Right lung (tissue), 10 donors: Measurements from ENCODE around the gene NR1D2. TPM values are rescaled to one million over a fixed set of nuclear protein-coding genes. Genes with fewer than 3 reads are reported as not detected.
A peak's percentile ranks its signal among the peaks of the same experiment; 100 is the strongest.
"Not testable (repeated sequence)": the region's sequence is repeated elsewhere in the genome, so short reads cannot be mapped to it uniquely, and the experiment has no call there.

Source experiments
- DNase-seq, 2 donors: peaks; one replicate each; pipeline ENCODE4 v3.0.0-alpha.2; 2013
- long read RNA-seq, 8 donors: transcript quantifications; one replicate each; lab custom pipeline, GENCODE V29; 2026
- polyA plus RNA-seq, 5 donors: library from polyadenylated mRNA; unstranded; fragments of 120-200 nt; gene quantifications; one replicate each; pipeline versions ENCODE4 v1.2.1 to v1.2.3, GENCODE V29; 2013; ENCODE audit warnings: inconsistent platforms in 1 of 5, low replicate concordance in 1 of 5; ENCODE audit not compliant: insufficient read length in 5 of 5, insufficient read depth in 1 of 5

The NR1D2 gene
- 10 to 100 TPM; 22.3 to 50.2 (median 38.9) TPM for polyA plus RNA-seq
- long read RNA-seq, donor 1, full-length matches to known transcripts: 14 of 14 reads
- long read RNA-seq, donor 1, partial matches to known transcripts: 0 of 14 reads
- long read RNA-seq, donor 1, other reads (novel, unspliced or antisense): 0 of 14 reads
- long read RNA-seq, donor 2, full-length matches to known transcripts: 4 of 4 reads
- long read RNA-seq, donor 2, partial matches to known transcripts: 0 of 4 reads
- long read RNA-seq, donor 2, other reads (novel, unspliced or antisense): 0 of 4 reads
- long read RNA-seq, donor 3, full-length matches to known transcripts: 6 of 15 reads
- long read RNA-seq, donor 3, partial matches to known transcripts: 9 of 15 reads
- long read RNA-seq, donor 3, other reads (novel, unspliced or antisense): 0 of 15 reads
- long read RNA-seq, donor 4, full-length matches to known transcripts: 7 of 7 reads
- long read RNA-seq, donor 4, partial matches to known transcripts: 0 of 7 reads
- long read RNA-seq, donor 4, other reads (novel, unspliced or antisense): 0 of 7 reads
- long read RNA-seq, donor 5, full-length matches to known transcripts: 8 of 15 reads
- long read RNA-seq, donor 5, partial matches to known transcripts: 7 of 15 reads
- long read RNA-seq, donor 5, other reads (novel, unspliced or antisense): 0 of 15 reads
- long read RNA-seq, donor 6, full-length matches to known transcripts: 7 of 7 reads
- long read RNA-seq, donor 6, partial matches to known transcripts: 0 of 7 reads
- long read RNA-seq, donor 6, other reads (novel, unspliced or antisense): 0 of 7 reads
- long read RNA-seq, donor 7, full-length matches to known transcripts: 5 of 5 reads
- long read RNA-seq, donor 7, partial matches to known transcripts: 0 of 5 reads
- long read RNA-seq, donor 7, other reads (novel, unspliced or antisense): 0 of 5 reads
- long read RNA-seq, donor 8, full-length matches to known transcripts: 6 of 6 reads
- long read RNA-seq, donor 8, partial matches to known transcripts: 0 of 6 reads
- long read RNA-seq, donor 8, other reads (novel, unspliced or antisense): 0 of 6 reads

GRCh38 chr3:23944861-23945662, at the start of gene NR1D2:
Gene NR1D2 (plus strand): TSS chr3:23945286. CDS start chr3:23945579, 293 bp downstream.
- peak; percentile 83 for DNase-seq

DNA sequence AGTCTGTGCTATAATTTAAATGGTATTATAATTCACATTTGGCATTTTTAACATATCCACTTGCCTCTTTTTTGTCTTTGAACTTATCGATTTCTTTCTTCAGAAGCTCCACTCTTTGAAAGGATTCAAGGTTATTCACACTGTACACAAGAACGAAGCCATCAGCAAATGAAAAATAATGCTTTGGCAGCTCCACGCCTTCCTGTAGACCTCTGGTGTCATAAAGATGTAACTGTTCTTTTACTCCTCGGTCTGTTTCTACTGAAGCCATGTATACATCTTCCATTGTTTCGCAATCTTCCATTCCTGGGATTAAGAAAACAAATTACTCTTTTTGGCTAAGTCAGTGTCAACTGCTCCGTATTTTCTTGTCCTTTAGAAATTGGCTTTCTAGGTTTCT, 44.3 kb upstream of the NR1D2 start:
- DNase-seq: no peak

DNA sequence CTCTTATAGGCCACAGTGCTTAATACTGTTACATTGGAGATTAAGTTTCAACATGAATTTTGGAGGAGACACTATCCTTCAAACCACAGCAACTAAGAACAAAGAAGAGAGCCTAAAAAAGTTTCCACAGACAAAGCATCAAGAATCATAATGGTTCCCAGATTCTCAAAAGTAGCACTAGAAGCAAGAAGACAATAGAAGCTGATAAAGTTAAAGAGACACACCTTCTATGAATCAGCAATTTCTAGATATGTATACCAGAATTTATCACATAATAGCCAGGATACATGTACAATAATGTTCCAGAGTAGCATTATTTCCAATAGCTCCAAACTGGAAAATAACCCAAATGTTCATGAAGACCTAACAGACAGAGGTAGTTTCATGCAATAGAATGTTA, 40.5 kb upstream of the NR1D2 start:
- no peak for DNase-seq

- no peak for DNase-seq
Observed at GRCh38 chr3:23909341-23909740, 35.7 kb upstream of the NR1D2 start.

DNA sequence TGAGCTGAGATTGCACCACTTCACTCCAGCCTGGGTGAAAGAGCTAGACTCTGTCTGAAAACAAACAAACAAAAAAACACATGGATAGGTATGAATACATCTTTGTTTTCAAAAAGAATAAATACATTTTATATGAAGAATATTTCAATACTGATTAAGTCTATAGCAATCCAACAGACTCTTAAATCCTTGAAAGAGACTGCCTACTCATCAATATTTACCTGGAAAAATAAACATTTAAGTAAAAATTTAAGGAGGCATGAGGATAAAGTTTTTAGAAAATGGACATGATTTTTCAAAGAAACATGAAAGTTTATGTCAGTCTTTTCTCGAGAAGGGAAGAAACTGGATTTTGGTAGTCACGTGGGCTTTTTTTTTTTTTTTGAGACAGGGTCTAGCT, 33.7 kb upstream of the NR1D2 start:
- no peak for DNase-seq

GRCh38 chr3:23912335-23912734, 32.8 kb upstream of the NR1D2 start:
- not testable (repeated sequence) for DNase-seq

DNA sequence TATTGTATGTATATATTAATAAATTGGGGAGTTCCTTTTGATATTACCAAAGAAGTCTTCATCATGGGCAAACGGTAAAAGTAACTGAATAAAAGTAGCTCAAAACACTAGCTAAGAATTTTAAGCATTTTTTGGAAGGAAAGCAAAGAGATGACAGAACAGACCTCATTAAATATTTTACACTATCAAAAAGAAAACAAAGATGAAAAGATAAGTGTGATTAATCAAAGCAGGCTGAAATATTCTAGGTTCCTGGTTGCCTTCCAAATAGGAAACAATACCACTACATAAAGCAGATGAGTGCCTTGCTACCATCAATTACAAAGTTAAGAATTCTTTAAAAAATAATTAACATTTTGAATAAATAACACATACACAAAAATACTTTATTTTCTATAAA, 31.9 kb upstream of the NR1D2 start:
- DNase-seq: no peak

- DNase-seq: no peak
Observed at GRCh38 chr3:23913873-23914743, 31.0 kb upstream of the NR1D2 start.

GRCh38 chr3:23915537-23916108, 29.5 kb upstream of the NR1D2 start:
- DNase-seq: no peak

GRCh38 chr3:23916152-23916885, 28.8 kb upstream of the NR1D2 start:
- peak in 1 of 2 donors; percentile 19 for DNase-seq

- peak; percentile 96 to 97 for DNase-seq
Observed at GRCh38 chr3:23916886-23917678, 28.0 kb upstream of the NR1D2 start, which contains the start of the genes NKIRAS1 and RPL15. Gene NKIRAS1 (minus strand): TSS chr3:23916990. CDS start chr3:23910904, 6,086 bp downstream. Gene RPL15 (plus strand): TSS chr3:23917132. CDS start chr3:23917860, 728 bp downstream.

DNA sequence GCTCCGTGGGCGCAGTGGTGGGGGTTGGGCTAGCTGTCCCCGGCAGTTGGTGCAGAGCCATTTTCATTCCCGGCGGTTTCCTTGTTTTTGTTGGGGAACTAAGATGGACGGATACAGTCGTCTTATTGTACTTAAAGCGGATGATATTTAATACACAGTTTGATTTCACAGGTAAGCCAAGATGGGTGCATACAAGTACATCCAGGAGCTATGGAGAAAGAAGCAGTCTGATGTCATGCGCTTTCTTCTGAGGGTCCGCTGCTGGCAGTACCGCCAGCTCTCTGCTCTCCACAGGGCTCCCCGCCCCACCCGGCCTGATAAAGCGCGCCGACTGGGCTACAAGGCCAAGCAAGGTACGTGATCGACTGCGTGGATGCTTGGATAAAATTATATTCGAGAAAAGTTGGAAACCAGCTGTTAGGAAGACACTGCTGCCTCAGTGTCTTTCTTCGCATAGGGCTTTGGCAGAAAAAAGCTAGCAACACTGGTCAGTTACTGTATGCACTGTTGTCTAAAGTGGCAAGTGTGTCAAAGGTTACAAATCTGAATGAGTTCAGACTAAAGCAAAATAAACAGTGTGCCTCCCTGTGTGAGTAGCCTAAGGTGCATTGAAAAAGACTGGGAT, 27.3 kb upstream of the NR1D2 start:
- not testable (repeated sequence) for DNase-seq

DNA sequence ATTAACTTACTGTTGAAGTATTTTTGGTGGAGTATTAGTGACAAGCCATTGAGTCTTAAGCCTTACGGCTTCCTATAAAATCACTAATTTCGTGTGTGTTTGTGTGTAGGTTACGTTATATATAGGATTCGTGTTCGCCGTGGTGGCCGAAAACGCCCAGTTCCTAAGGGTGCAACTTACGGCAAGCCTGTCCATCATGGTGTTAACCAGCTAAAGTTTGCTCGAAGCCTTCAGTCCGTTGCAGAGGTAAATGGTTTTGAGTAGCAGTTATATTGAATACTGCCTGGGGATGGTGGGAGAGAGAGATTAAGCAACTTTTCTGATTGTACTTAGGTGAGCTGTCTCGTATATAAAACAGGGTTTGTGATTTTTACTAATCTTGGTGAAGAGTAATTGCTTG, 26.8 kb upstream of the NR1D2 start:
- not testable (repeated sequence) for DNase-seq

DNA sequence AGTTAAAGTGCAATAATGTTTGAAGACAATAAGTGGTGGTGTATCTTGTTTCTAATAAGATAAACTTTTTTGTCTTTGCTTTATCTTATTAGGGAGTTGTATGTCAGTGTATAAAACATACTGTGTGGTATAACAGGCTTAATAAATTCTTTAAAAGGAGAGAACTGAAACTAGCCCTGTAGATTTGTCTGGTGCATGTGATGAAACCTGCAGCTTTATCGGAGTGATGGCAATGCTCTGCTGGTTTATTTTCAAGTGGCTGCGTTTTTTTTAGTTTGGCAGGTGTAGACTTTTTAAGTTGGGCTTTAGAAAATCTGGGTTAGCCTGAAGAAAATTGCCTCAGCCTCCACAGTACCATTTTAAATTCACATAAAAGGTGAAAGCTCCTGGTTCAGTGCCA, 25.5 kb upstream of the NR1D2 start:
- DNase-seq: no peak

GRCh38 chr3:23920151-23920655, 24.9 kb upstream of the NR1D2 start:
- DNase-seq: no peak

- DNase-seq: no peak
Observed at GRCh38 chr3:23921052-23921511, 24.0 kb upstream of the NR1D2 start.

- DNase-seq: peak in 1 of 2 donors; percentile 69
Observed at GRCh38 chr3:23923786-23924185, 21.3 kb upstream of the NR1D2 start.
